Thyroid gland (tissue), 4 donors: ENCODE data around the gene SEC14L5.

Experiments used
- CTCF ChIP-seq, 6 experiments: fragments of 200-600 bp in 3 of 6; fragments of 450-650 bp in 3 of 6; sonication (generic) in 3 of 6; IDR thresholded peaks; one replicate each; pipeline ENCODE4 v1.5.1; 2016 to 2019; ENCODE audit warnings: antibody characterized with exemption in 6 of 6, mild to moderate bottlenecking in 2 of 6, inconsistent platforms in 1 of 6, moderate library complexity in 1 of 6
- POLR2A ChIP-seq, 2 donors: fragments of 450-650 bp; IDR thresholded peaks; one replicate each; pipeline ENCODE4 v1.6.1; 2017; ENCODE audit warnings: antibody characterized with exemption in 2 of 2, mild to moderate bottlenecking in 2 of 2, moderate library complexity in 1 of 2

- no peak for TF ChIP-seq CTCF (IDR thresholded peaks at IDR 0.05)
- TF ChIP-seq POLR2A (IDR thresholded peaks at IDR 0.05), result no peak
Observed at GRCh38 chr16:5003828-5004227, 45.7 kb downstream of the SEC14L5 start.
